Neural progenitor cell (in vitro differentiated cells): Measurements from ENCODE around the gene ATG16L1.

ENCODE experiments used
- CTCF ChIP-seq: fragments of 200-600 bp; sonication (generic); IDR thresholded peaks from 2 replicates; pipeline ENCODE4 v1.5.1; 2017; ENCODE audit warnings: antibody characterized with exemption, mild to moderate bottlenecking
- EZH2 ChIP-seq: fragments of 200-600 bp; sonication (generic); IDR thresholded peaks from 2 replicates; pipeline ENCODE4 v1.6.1; 2017; ENCODE audit warnings: antibody characterized with exemption, mild to moderate bottlenecking, moderate library complexity
- EZH2phosphoT487 ChIP-seq: fragments of 200-600 bp; sonication (generic); IDR thresholded peaks from 2 replicates; pipeline ENCODE4 v1.6.1; 2017; ENCODE audit warnings: antibody characterized with exemption

GRCh38 chr2:233336541-233336940 lies 85.1 kb downstream of the ATG16L1 start:
- TF ChIP-seq CTCF (no peak), EZH2 (no peak), EZH2phosphoT487 (no peak)
